Neural progenitor cell (in vitro differentiated cells): ENCODE results near the gene RARS1.

Experiments
- CTCF ChIP-seq: fragments of 200-600 bp; sonication (generic); IDR thresholded peaks from 2 replicates; pipeline ENCODE4 v1.5.1; 2017; ENCODE audit warnings: antibody characterized with exemption, mild to moderate bottlenecking
- EZH2phosphoT487 ChIP-seq: fragments of 200-600 bp; sonication (generic); IDR thresholded peaks from 2 replicates; pipeline ENCODE4 v1.6.1; 2017; ENCODE audit warnings: antibody characterized with exemption

GRCh38 chr5:168537176-168537575 is 50.9 kb downstream of the RARS1 start:
- no peak for TF ChIP-seq CTCF
- no peak for TF ChIP-seq EZH2phosphoT487
